Right atrium auricular region (tissue), 2 donors: ENCODE data around the gene SIGLEC9. TPM values are rescaled to one million over a fixed set of nuclear protein-coding genes. Genes with fewer than 3 reads are reported as not detected.

Experiments used
- DNase-seq: peaks from one replicate; pipeline ENCODE4 v3.0.0-alpha.2; 2019; ENCODE audit warnings: low spot score
- H3K27ac ChIP-seq, 2 donors: fragments of 200-600 bp; sonication (generic); 1 replicate in 1 of 2; 2 replicates in 1 of 2; pipeline ENCODE4 v1.5.1; 2016 to 2019
- H3K27me3 ChIP-seq, 2 donors: fragments of 200-600 bp; sonication (generic); one replicate each; pipeline versions ENCODE4 v1.5.1 to v1.6.0; 2017 to 2019
- H3K36me3 ChIP-seq: fragments of 200-600 bp; sonication (generic); one replicate; pipeline ENCODE4 v1.5.1; 2016
- H3K4me1 ChIP-seq, 2 donors: fragments of 200-600 bp; sonication (generic); one replicate each; pipeline versions ENCODE4 v1.5.1 to v1.6.0; 2017 to 2019
- H3K4me3 ChIP-seq, 2 donors: fragments of 200-600 bp; sonication (generic); 1 replicate in 1 of 2; 2 replicates in 1 of 2; pipeline ENCODE4 v1.5.1; 2017 to 2019; ENCODE audit warnings: mild to moderate bottlenecking in 1 of 2, moderate library complexity in 1 of 2
- H3K9me3 ChIP-seq, 2 donors: fragments of 200-600 bp; sonication (generic); one replicate each; pipeline ENCODE4 v1.5.1; 2019
- CTCF ChIP-seq, 2 donors: fragments of 200-600 bp; sonication (generic); IDR thresholded peaks; one replicate each; pipeline ENCODE4 v1.5.1; 2019; ENCODE audit warnings: antibody characterized with exemption in 2 of 2
- total RNA-seq, 2 donors: library from RNA; depleted of rRNA; stranded (reverse); fragments of >200 nt; gene quantifications; one replicate each; pipeline ENCODE4 v1.1.0, GENCODE V29; 2016

Gene SIGLEC9
- total RNA-seq, 2 donors from 2014 or later: 1.5 to 7.4 TPM

GRCh38 chr19:51097796-51098195 lies 26.9 kb upstream of the SIGLEC9 start:
- H3K27ac ChIP-seq: no peak overlapping the region
- no peaks in the 10 kb centered on the region for H3K9me3 ChIP-seq
- TF ChIP-seq CTCF (IDR thresholded peaks at IDR 0.05): no peak
- H3K4me3 ChIP-seq: no peak overlapping the region
- H3K4me1 ChIP-seq: peaks cover 0 to 36% of the 10 kb centered on the region in 2 donors
- DNase-seq: no peak
- no peaks in the 10 kb centered on the region for H3K27me3 ChIP-seq
- peaks cover 8% of the 10 kb centered on the region for H3K36me3 ChIP-seq

- peaks cover 0 to 36% of the 10 kb centered on the region in 2 donors for H3K4me1 ChIP-seq
- no peaks in the 10 kb centered on the region for H3K9me3 ChIP-seq
- TF ChIP-seq CTCF (IDR thresholded peaks at IDR 0.05): peak in 1 of 2 donors; percentile 48
- H3K27ac ChIP-seq: peak overlapping the region; percentile 25 to 60
- H3K36me3 ChIP-seq: peaks cover 14% of the 10 kb centered on the region
- DNase-seq: peak; percentile 70
- peak overlapping the region in 1 of 2 donors; percentile 44 for H3K4me3 ChIP-seq
- no peaks in the 10 kb centered on the region for H3K27me3 ChIP-seq
These were observed 26.2 kb upstream of the SIGLEC9 start for GRCh38 chr19:51098365-51099046.

GRCh38 chr19:51099047-51099382 lies 25.7 kb upstream of the SIGLEC9 start:
- DNase-seq: no peak
- H3K27me3 ChIP-seq: no peaks in the 10 kb centered on the region
- no peaks in the 10 kb centered on the region for H3K9me3 ChIP-seq
- peak overlapping the region; percentile 25 to 60 for H3K27ac ChIP-seq
- H3K36me3 ChIP-seq: peaks cover 18% of the 10 kb centered on the region
- peaks cover 0 to 36% of the 10 kb centered on the region in 2 donors for H3K4me1 ChIP-seq
- H3K4me3 ChIP-seq: peak overlapping the region in 1 of 2 donors; percentile 44
- TF ChIP-seq CTCF (IDR thresholded peaks at IDR 0.05): no peak

GRCh38 chr19:51100601-51101000 lies 24.1 kb upstream of the SIGLEC9 start:
- Histone ChIP-seq H3K27me3 (no peaks in the 10 kb centered on the region), H3K9me3 (no peaks in the 10 kb centered on the region), H3K27ac (peak overlapping the region; percentile 39 to 50), H3K4me1 (peaks cover 0 to 36% of the 10 kb centered on the region in 2 donors), H3K4me3 (no peak overlapping the region), H3K36me3 (peaks cover 18% of the 10 kb centered on the region)
- no peak for TF ChIP-seq CTCF (IDR thresholded peaks at IDR 0.05)
- no peak for DNase-seq

GRCh38 chr19:51101171-51101865 lies 23.4 kb upstream of the SIGLEC9 start:
- H3K27ac ChIP-seq: peak overlapping the region; percentile 39 to 50
- no peak for TF ChIP-seq CTCF (IDR thresholded peaks at IDR 0.05)

More at GRCh38 chr19:51101171-51101865, 23.4 kb upstream of the SIGLEC9 start:
- no peak for DNase-seq
- Histone ChIP-seq H3K9me3 (no peaks in the 10 kb centered on the region), H3K4me3 (no peak overlapping the region), H3K27me3 (no peaks in the 10 kb centered on the region), H3K36me3 (peaks cover 18% of the 10 kb centered on the region), H3K4me1 (peaks cover 0 to 36% of the 10 kb centered on the region in 2 donors)
